GM12872 (cell line): ENCODE data around the gene HOXB6.

Source experiments
- TF ChIP-seq, protein P1 (sequence below): IDR thresholded peaks from 3 replicates; pipeline ENCODE4 v1.5.1; 2011; ENCODE audit warnings: low read depth, mild to moderate bottlenecking, low read length, moderate library complexity; ENCODE audit not compliant: insufficient read depth

The HOXB6 gene

DNA sequence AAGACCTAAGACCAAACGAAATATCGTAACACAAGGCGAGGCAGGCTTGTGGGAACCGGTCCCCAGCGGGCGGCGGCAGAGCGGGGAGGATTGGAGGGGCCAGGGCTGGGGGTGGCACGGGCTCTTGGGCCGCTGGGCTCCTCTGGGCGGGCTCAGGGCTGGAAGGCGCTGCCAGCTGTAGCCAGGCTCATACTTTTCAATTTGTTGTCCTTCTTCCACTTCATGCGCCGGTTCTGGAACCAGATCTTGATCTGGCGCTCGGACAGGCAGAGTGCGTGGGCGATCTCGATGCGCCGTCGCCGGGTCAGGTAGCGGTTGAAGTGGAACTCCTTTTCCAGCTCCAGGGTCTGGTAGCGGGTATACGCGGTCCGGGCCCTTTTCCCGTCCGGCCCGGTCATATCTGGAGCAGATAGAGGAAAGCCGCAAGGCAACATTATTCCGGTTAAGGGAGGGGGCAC, 12.7 kb downstream of the HOXB6 start:
- TF ChIP-seq, protein P1, sequence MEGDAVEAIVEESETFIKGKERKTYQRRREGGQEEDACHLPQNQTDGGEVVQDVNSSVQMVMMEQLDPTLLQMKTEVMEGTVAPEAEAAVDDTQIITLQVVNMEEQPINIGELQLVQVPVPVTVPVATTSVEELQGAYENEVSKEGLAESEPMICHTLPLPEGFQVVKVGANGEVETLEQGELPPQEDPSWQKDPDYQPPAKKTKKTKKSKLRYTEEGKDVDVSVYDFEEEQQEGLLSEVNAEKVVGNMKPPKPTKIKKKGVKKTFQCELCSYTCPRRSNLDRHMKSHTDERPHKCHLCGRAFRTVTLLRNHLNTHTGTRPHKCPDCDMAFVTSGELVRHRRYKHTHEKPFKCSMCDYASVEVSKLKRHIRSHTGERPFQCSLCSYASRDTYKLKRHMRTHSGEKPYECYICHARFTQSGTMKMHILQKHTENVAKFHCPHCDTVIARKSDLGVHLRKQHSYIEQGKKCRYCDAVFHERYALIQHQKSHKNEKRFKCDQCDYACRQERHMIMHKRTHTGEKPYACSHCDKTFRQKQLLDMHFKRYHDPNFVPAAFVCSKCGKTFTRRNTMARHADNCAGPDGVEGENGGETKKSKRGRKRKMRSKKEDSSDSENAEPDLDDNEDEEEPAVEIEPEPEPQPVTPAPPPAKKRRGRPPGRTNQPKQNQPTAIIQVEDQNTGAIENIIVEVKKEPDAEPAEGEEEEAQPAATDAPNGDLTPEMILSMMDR = no peak

DNA sequence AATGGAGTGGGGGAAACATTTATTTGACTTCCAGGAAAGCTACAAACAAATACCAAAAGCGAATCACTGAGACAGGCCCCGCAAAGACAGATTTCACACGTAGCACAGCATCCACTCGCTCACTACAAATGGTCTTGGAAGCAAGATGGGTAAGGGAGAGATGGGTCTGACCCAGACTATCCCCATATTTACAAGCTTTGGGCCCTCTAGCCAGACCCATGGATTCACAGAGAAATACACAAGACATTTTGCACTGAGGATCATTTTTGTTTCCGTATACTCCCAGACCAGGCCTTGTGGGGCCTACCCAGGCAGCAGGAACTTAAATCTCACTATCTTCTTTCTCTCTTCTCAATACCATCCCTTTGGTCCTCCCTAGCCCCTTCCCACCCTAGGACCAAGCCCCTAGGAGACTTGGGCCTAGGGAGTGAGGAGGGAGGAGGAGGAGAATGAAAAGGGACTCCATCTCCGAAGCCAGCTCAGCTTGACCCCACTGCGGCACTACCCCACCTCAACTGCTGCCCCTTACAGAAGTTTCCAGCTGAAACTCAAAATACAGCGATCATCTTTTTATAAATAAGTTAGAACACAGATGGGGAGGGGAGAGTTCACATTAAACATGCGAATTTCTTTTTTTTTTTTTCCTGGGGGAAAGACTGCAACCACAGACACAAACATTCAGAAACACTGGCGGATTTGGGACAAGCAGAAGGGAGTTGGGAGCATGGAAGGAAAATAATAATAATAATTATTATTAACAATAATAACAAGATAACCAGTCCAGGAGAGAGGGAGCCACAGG, 13.3 kb downstream of the HOXB6 start:
- TF ChIP-seq, protein P1 = no peak

DNA sequence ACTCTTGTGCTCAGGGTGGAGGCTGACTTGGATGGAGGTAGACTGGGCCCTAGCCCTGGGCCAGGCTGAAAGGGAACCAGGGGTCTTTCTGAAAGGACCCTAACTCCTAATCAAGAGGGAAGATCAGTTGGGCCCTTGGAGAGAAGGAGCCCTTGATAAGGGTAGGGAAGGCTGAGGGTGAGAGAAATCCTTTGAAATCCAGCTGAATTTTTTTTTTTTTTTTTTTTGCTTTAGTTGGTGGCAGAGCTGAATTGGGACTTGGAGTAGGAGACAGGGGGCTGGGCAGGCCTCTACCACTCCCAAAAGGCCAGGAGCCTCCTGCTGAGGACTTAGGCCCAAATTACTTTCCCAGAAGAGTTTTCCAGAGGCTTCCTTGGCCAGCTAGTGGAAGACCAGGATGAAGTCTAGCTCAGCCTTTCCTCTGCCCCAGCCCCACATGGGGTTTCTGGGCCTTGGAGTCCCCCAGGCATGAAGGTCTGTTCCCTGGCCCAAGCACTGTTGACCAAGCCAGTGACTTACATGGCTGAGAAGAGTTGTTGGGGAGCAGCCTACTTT, 14.1 kb downstream of the HOXB6 start:
- TF ChIP-seq, protein P1 = no peak

DNA sequence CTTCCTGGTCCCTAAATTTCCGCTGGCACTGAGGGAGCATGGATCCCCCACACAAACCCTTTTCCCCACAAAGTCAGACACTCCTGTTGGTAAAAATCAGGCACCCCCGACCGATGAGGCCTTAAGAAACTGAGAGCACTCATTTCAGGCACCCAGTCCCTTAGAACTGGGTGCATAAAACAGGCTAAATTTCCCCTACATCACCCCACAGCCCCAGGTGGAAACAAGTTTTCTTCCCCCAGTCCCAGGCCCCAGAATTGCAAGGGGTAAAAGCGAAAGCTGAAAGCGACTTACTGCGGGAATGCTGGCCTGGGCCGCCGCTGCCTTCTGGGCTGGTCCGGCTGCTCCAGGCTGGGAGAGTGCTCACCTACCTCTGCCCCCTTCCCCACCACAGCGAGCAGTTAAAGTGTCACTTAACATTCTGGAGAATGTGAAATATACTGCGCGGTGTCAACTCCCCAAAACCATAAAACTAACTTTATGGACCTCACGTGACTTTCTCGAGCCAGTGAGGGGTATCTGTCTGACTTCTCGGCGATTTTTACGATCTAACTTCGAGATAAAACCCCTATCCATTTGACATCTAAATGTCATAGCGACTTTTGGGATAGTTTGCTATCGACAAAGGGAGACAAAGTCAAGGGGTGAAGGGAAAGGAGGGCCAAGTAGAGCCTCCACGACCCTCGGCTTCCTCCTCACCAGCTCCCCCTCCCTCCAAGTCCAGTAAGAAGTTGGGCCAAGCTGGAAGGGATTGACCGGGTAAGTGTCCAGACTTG, 14.8 kb downstream of the HOXB6 start, which contains the start of gene HOXB3:
HOXB3 (minus strand) TSS at position 411 of the 776 bp plus-strand sequence. CDS start 37,767 bp downstream, outside the sequence.
- TF ChIP-seq, protein P1 = no peak

DNA sequence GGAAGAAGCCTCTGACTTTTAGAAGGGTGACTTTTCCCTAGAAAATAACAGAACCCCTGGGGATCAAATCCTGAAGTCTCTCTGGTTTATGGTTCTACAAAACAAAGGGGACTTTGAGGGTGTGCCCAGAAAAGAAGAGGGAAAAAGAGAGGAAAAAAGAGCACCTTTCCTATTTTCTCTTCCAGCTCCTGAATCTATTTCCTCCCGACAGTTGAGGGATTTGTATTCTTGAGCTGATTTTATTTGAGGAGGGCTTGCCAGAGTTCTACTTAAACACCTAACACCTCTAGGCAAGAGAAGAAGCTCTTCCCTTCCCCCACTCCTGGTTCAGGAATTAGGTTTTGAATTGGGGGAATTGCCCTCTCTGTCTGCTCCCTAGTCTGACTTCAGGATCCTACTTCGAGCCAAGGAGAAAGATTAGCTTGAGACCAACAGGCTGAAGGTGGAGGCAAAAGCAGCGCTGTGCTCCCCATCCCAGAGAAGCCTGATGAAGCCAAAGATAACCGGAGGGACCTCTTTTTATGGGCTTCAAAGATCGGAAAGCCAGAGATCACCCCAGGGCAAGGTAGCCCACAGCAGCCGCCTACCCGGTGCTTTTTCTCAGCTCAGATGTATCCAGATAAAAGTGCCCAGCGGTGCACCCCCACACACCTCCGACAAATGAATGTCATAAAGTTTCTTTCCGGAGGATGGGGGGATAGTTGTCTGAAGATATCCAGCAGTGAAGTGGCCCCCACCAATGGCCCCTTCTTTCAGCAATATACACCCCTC, 15.5 kb downstream of the HOXB6 start:
- TF ChIP-seq, protein P1 = no peak

DNA sequence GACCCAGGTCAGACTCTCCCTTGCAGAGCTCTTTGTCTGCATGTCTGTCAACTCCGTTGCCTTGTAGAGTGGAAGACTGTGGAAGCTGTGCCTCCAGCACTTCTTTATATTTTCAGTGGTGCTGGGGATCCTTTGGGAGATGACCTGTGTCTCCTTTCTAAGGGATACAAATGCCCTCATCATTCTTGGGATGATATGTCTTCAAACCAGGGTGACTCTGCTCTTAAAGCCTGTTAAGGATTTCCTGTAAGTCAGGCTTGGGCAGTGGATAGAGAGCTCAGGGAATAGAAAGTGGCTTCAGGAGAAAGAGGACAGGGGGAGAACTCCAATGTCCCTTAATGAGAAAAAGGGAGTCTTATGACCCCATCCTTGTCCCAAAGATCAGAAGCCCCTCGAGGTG, 16.3 kb downstream of the HOXB6 start:
- TF ChIP-seq, protein P1 = no peak

DNA sequence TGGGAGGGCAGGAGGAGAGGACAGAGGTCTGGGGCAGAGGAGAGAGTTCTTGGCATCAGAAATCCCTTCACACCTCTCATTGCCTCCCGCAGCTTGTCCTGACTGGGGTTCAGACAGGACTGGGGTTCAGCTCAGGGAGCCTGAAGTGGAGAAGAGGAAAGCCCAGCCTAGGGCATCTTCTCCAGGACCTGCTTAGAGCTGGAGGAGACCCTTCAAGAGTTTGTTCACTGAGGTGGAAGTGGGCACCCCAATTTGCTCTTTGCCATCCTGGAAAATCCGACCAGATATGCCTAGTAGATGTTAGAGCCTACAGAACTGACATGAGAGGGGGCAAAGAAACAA, 16.7 kb downstream of the HOXB6 start:
- TF ChIP-seq, protein P1 = no peak
